GM21528 (cell line): Measurements from ENCODE around the gene LMOD1.
"Not testable (repeated sequence)": the region's sequence is repeated elsewhere in the genome, so short reads cannot be mapped to it uniquely, and the experiment has no call there.

Experiments
- ATAC-seq: cut with Tn5 transposase; IDR thresholded peaks from one replicate; pipeline ENCODE4 v1.9.1; 2021; ENCODE audit warnings: mild to moderate bottlenecking, moderate library complexity; ENCODE audit not compliant: unreplicated experiment, low FRiP score

The LMOD1 gene

DNA sequence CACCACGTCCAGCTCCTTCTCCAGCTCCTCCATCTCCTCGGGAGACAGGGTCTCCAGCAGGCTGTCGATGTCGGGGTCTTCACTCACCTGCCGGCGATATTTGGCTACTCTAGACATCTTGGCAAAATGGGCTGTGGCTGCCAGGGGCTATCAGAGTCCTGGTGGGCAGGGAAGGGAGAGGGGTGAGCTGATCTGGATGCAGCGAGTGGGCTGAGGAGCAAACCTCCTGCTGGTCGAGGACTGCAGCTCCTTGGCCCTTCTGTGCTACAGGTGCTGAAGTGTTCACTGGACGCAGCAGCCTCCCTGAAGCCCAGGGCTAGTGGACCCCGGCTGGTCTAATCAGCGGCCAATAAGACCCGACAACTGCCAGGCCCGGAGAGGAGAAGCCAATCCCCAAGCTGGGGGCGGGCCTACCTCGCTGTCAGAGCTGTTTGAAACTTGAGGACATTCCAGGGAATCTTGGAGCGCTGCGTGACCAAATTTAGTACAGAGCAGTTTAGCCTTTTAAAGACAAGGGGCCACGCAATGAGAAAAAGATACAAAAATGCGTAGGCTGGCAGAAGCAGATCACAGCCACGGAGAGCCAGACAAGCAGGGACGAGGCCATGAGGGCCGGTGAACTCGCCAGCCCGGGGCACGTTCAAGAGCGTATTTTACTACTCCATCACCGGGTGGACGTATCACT lies at the start of gene LMOD1:
Gene LMOD1, minus strand, starts transcription at position 325 of the 685 bp plus-strand sequence. Its CDS starts 208 bp downstream, at position 117.
- no peak for ATAC-seq

DNA sequence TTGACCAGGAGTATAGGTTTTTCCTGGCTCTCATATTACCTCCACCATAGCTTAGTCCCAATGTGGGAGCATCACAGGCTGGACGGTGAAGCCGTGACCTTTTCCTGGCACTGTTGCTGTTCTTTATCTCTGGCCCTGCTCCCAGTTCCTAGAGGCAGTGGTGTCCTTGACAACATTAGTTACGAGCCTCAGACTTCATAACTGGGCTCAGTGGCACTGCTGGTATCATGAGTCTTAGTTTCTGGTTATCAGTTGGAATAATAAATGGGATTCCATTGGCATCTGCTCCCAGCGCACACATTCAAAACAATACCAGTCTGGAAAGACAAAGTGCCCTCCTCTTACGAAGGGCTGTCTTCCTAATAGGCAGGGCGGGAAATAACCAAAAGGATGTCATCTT lies 44.1 kb upstream of the LMOD1 start:
- no peak for ATAC-seq

DNA sequence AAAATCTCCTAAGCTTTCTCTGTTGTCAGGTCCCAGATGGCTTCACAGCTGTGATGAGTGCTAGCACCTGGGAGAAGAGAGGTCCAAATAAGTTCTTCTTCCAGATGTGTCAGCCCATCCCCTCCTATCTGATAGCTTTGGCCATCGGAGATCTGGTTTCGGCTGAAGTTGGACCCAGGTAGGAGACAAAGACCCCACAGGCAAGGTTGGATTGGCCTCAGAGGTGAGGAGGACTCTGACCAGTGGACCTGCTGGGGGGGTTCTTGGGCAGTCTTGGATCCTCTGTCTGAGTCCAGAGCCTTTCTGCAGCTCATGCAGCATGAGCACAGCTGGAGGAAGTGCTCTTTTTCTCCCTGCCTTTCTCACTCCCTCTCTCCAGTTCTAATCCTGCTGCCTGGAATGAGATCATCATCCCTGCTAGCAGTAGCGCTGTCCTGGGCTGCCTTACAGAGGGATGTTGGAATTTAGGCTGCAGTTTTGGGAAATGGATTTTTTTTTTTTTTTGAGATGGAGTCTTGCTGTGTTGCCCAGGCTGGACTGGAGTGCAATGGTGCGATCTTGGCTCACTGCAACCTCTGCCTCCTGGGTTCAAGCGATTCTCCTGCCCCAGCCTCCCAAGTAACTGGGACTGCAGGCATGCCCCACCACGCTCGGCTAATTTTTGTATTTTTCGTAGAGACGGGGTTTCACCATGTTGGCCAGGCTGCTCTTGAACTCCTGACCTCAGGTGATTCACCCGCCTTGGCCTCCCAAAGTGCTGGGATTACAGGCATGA lies 43.2 kb upstream of the LMOD1 start:
- no peak for ATAC-seq

DNA sequence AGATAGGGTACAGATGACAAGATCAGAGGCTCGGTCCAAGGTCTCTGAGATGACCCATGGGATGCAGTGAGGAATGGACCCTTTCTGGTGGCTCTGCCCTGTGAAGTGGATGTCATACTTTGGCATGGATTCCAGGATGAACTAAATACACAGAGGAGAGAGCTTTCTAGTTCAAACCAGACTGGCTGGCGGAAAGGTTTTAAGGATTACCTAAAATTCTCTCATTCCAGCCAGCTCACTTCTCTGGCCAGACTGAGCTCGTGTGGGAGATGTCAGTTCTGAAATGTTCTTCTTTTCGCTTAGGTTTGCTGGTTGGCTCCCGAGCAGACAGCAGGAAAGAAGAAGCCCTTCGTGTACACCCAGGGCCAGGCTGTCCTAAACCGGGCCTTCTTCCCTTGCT lies 42.3 kb upstream of the LMOD1 start:
- ATAC-seq: no peak

DNA sequence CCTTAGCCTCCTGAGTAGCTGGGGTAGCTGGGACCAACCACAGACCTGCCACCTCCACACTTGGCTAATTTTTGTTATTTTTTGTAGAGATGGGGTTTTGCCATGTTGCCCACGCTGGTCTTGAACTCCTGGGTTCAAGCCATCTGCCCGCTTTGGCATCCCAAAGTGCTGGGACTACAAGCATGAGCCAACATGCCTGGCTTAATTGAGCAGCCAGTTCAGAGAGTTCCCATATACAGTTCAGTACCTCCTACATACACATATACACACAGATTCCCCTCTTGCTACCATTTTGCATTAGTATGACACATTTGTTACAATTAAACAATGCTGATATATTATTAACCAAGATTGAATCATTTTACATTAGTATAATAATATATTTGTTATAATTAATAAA lies 39.0 kb upstream of the LMOD1 start:
- ATAC-seq: no peak

DNA sequence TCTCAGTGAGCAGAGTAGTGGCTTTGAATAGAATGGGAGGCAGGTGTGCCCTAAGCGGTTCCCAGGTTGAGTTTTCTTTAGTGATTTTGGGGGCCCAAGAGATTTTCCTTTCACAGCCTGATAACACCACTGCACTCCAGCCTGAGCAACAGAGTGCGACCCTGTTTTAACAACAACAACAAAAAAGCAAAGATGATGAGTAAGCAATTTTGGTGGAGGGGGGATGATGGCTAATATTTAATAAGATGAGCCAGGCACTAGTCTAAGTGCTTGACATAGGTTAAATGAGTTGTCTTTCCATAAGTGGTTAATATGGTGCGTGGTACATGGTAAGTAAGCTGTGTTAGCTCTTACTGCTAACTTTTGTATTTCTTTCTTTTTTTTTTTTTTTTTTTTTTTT lies 38.1 kb upstream of the LMOD1 start:
- no peak for ATAC-seq

DNA sequence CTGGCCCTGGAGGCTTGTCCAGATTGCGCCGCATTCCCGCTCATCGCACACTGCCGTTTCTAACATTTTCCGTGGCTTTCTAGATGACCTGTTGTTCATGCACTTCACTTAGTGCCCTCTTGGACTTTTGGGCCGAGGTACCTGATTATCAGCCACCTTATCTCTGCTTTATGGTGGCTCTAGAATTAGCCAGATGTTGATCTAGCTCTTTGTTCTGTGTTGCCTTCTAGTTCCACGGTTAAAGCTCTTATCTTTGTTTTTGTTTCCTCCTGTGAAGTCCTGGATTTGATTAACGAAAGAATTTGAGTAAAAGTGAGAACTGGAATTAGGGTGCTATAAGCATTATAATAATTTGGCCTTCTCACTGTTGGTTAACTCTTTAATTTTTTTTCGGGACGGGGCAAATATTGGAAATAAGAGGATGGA lies 37.0 kb upstream of the LMOD1 start:
- ATAC-seq: no peak

GRCh38 chr1:201982623-201983379 lies 36.5 kb upstream of the LMOD1 start, which contains the start of gene RNPEP:
TSS of gene RNPEP (plus strand) at chr1:201982648. CDS start at chr1:201982667, 19 bp downstream.
- ATAC-seq: peak; percentile 77

DNA sequence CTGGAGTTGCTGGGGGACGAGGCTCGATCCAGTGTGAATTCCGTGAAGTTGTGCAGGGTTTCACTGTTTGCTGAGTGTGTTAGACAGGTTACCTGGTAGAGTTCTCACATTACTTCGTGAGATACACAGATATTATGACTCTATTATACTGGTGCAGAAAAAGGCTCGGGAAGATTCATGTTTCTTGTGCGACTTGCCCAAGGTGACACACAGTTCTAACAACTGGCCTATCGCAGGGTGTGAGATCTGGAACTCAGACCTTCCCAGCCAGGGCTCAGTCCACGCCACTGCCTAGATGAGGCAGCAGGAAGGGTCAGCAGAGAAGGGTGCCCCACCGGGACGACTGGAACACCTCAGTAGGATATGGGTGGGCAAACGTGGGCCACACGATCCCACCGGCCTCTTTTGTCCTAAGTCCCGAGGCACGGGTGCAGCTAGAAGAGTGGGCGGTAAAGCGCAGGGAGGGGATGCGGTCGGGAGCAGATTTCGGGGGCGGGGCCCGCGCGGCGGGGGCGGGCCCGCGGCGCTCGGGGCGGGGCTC lies 35.8 kb upstream of the LMOD1 start:
- ATAC-seq: peak; percentile 18

GRCh38 chr1:201970334-201971159 lies 24.2 kb upstream of the LMOD1 start:
- no peak for ATAC-seq

GRCh38 chr1:201968202-201968925 lies 22.0 kb upstream of the LMOD1 start:
- no peak for ATAC-seq

- no peak for ATAC-seq
These were observed 19.8 kb upstream of the LMOD1 start for GRCh38 chr1:201966171-201966570.

GRCh38 chr1:201964261-201964660 lies 17.9 kb upstream of the LMOD1 start:
- no peak for ATAC-seq

GRCh38 chr1:201962382-201962781 lies 16.0 kb upstream of the LMOD1 start:
- not testable (repeated sequence) for ATAC-seq

- ATAC-seq: no peak
These were observed 12.0 kb upstream of the LMOD1 start for GRCh38 chr1:201958348-201958747.

DNA sequence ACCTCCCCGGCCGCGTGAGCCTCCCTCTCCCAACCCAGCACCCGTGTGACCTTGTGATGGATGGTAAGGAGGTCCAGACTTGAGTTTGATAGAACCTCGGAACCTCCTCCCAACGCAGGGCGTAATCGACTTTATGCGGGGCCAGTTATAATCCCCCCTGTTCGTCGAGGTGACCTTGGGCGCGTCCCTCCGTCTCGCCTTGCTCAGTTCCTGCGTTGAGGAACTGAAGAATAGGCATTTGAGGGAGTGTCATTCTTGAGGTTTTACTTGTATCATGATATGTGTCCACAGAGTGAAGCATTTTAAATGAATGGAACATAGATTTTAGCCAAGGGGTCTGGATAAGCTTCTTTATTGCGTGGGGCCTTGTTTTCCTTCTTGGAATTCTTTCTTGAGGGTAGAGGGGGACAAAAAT lies 9.4 kb upstream of the LMOD1 start:
- ATAC-seq: peak; percentile 4

- peak; percentile 99 for ATAC-seq
These were observed 8.8 kb upstream of the LMOD1 start, which contains the start of gene TIMM17A for GRCh38 chr1:201955009-201955728. TSS of gene TIMM17A (plus strand) at chr1:201955503. CDS start at chr1:201955527, 24 bp downstream.

DNA sequence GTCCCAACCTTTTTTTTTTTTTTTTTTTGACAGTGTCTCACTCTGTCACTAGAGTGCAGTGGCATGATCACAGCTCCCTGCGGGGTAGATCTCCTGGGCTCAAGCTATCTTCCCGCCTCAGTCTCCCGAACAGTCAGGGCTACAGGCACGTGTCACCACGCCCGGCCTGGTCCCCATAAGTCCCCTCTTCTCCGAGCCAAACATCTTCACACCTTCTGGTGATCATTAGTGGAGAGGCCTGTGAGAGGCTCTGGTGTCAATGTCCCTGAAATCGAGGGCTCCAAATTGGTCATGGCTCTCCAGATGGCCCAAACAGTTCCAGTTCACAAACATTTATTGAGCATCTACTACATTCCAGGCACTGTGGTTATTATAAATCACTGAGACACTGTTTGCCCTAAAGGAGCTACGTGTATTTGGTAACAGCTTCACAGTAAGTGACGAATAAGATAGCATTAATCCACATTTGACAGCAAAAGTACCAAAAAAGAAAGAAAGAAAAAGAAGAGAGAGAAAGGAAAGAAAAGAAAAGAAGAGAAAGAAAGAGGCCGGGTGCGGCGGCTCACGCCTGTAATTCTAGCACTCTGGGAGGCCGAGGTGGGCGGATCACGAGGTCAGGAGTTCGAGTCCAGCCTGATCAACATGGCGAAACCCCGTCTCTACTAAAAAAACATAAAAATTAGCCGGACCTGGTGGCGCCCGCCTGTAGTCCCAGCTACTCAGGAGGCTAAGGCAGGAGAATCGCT lies 8.1 kb upstream of the LMOD1 start:
- no peak for ATAC-seq
